Calu3 (cell line): Measurements from ENCODE around the gene ZMYND19. TPM values are rescaled to one million over a fixed set of nuclear protein-coding genes. Genes with fewer than 3 reads are reported as not detected.

Source experiments
- BruUV-seq: library from RNA; stranded (reverse); fragments of 400-500 nt; replicated peaks from 2 replicates; lab custom pipeline; 2021; lab: Mats Ljungman, UMichigan
- CTCF ChIA-PET: fragments of 300-600 bp; sonication (Branson Sonifier 250); formaldehyde crosslinking; loops from one replicate; lab custom pipeline; 2022; ENCODE audit warnings: antibody characterized with exemption; lab: Charles Lee
- DNase-seq: peaks from one replicate; pipeline ENCODE4 v3.0.0; 2022
- H3K27ac Mint-ChIP-seq: one replicate; pipeline ENCODE4 v1.8.0; 2022; ENCODE audit warnings: mixed read lengths; ENCODE audit not compliant: unreplicated experiment
- H3K27me3 Mint-ChIP-seq: one replicate; pipeline ENCODE4 v1.8.0; 2022; ENCODE audit warnings: mixed read lengths; ENCODE audit not compliant: unreplicated experiment
- H3K36me3 Mint-ChIP-seq: one replicate; pipeline ENCODE4 v1.8.0; 2022; ENCODE audit warnings: mild to moderate bottlenecking, moderate library complexity, mixed read lengths; ENCODE audit not compliant: insufficient read depth, unreplicated experiment
- H3K4me1 Mint-ChIP-seq: one replicate; pipeline ENCODE4 v1.8.0; 2022; ENCODE audit warnings: mild to moderate bottlenecking, low read depth, mixed read lengths; ENCODE audit not compliant: unreplicated experiment
- H3K4me3 Mint-ChIP-seq: one replicate; pipeline ENCODE4 v1.8.0; 2022; ENCODE audit warnings: mild to moderate bottlenecking, low read depth, moderate library complexity, mixed read lengths; ENCODE audit not compliant: unreplicated experiment
- H3K9me3 Mint-ChIP-seq: one replicate; pipeline ENCODE4 v1.8.0; 2022; ENCODE audit warnings: low read depth, mixed read lengths; ENCODE audit not compliant: unreplicated experiment
- CTCF ChIP-seq: fragments of 200-600 bp; IDR thresholded peaks from one replicate; pipeline ENCODE4 v1.8.0; 2022; ENCODE audit warnings: antibody characterized with exemption; ENCODE audit not compliant: unreplicated experiment
- intact Hi-C: fragments of 100-400 bp; cut with micrococcal nuclease; formaldehyde crosslinking; loops from one replicate; pipeline ENCODE4 v1.10.0; 2022; ENCODE audit not compliant: unreplicated experiment
- total RNA-seq: library from RNA; stranded (reverse); gene quantifications from 2 replicates; pipeline ENCODE4 v1.2.3, GENCODE V29; 2022

ZMYND19 gene
- total RNA-seq, 1 experiment from 2014 or later, result 30.0 TPM

GRCh38 chr9:137578518-137579258 is 11.6 kb downstream of the ZMYND19 start, which contains the start of gene DPH7:
Gene DPH7, minus strand, starts transcription at chr9:137578925. Its CDS starts 148 bp downstream, at chr9:137578777.
- CTCF ChIA-PET, result interaction anchor here (0.6 to 1.2 kb wide), 3 partner anchors 12 to 390 kb away, joined by 3 to 8 read pairs (median 4); no protein-coding TSS in a partner anchor
- peak; percentile 70 for TF ChIP-seq CTCF
- Mint-ChIP-seq H3K27ac (peak within 1 kb of the TSS; percentile 52), H3K4me1 (peaks cover 7% of the 10 kb centered on the region), H3K9me3 (no peaks in the 10 kb centered on the region), H3K27me3 (no peaks in the 10 kb centered on the region), H3K4me3 (peak within 1 kb of the TSS; percentile 71), H3K36me3 (peaks cover 43% of the 10 kb centered on the region)
- DNase-seq, result peak; percentile 97
- no TSS peak for BruUV-seq
- intact Hi-C loops, result no loop called here

- CTCF ChIA-PET, result no interaction called here
- Mint-ChIP-seq H3K9me3 (no peaks in the 10 kb centered on the region), H3K4me1 (peaks cover 7% of the 10 kb centered on the region), H3K27ac (no peak overlapping the region), H3K36me3 (peaks cover 49% of the 10 kb centered on the region), H3K27me3 (no peaks in the 10 kb centered on the region), H3K4me3 (no peak overlapping the region)
- no TSS peak for BruUV-seq
- TF ChIP-seq CTCF, result no peak
- intact Hi-C loops, result no loop called here
- DNase-seq, result no peak
These were observed 14.4 kb downstream of the ZMYND19 start for GRCh38 chr9:137575716-137576411.

- Mint-ChIP-seq H3K9me3 (no peaks in the 10 kb centered on the region), H3K27me3 (no peaks in the 10 kb centered on the region), H3K36me3 (peaks cover 49% of the 10 kb centered on the region), H3K27ac (no peak overlapping the region), H3K4me1 (peaks cover 7% of the 10 kb centered on the region), H3K4me3 (no peak overlapping the region)
- no peak for TF ChIP-seq CTCF
- no peak for DNase-seq
- CTCF ChIA-PET, result no interaction called here
- no TSS peak for BruUV-seq
- intact Hi-C loops, result no loop called here
These were observed 15.0 kb downstream of the ZMYND19 start for GRCh38 chr9:137575364-137575715.

GRCh38 chr9:137574192-137574591 is 16.1 kb downstream of the ZMYND19 start:
- Mint-ChIP-seq H3K27me3 (no peaks in the 10 kb centered on the region), H3K27ac (no peak overlapping the region), H3K4me1 (peaks cover 7% of the 10 kb centered on the region), H3K9me3 (no peaks in the 10 kb centered on the region), H3K36me3 (peaks cover 42% of the 10 kb centered on the region), H3K4me3 (no peak overlapping the region)
- no peak for DNase-seq
- BruUV-seq, result no TSS peak
- intact Hi-C loops, result no loop called here
- TF ChIP-seq CTCF, result no peak
- CTCF ChIA-PET, result no interaction called here
